ENCODE results near the gene KCNMB1.

Gene KCNMB1

DNA sequence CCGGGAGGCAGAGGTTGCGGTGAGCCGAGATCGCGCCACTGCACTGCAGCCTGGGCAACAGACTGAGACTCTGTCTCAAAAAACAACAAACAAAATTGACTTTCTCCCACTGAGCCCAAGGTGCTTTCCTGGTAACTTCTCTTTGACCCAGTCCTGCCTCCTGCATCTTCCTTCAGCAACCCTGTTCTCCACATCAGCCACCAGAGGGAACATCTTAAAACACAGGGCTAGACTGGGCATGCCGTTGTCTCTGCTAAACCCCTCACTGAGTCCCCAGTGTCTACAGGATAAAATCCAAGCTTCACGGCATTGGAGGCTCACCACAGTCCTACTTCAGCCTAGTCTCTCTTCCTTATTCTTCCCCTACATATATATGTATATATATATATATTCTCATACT is 39.8 kb upstream of the KCNMB1 start:
- H3K36me3 ChIP-seq (ENCODE audit: control insufficient read depth in 2 of 2, insufficient read depth in 2 of 2, low read length in 2 of 2) = no peaks in the 10 kb centered on the region

DNA sequence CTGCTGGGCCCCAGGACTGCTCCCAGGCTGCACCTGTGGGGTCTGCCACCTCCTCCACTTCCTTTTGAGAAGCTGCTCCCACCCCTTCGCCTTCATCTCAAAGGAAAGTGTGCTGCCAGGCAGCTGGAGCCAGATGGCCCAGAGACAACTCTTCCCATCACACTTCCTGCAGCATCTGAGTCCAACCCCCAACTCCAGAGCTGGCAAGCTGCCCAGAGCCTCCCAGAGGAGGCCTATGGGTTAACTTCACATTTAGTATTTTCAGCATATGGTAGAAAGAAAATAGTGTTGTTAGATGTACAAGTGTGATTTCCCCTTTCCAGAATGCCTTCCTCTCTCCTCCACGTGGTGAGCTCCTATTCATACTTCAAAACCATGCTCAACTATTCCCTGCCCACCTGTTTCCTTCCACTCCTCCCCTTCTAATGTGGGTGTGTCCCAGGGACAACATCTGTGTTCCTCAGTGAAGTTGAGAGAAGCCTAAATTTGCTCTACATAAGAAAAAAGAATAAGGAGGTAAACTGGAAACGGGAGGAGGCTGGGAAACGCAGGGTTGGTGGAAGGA is 38.6 kb upstream of the KCNMB1 start:
- Histone ChIP-seq H3K27me3 (ENCODE audit: control insufficient read depth in 2 of 2, insufficient read depth in 2 of 2, low read length in 2 of 2) (peaks cover 0 to 3% of the 10 kb centered on the region in 2 donors), H3K4me1 (ENCODE audit: control insufficient read depth in 2 of 2, insufficient read depth in 2 of 2, low read length in 2 of 2) (no peaks in the 10 kb centered on the region)

More for the DNA sequence above, 39.8 kb upstream of the KCNMB1 start:
- no peak overlapping the region for H3K27ac ChIP-seq (ENCODE audit: low read depth in 2 of 2, low read length in 2 of 2)
- no peak overlapping the region for H3K4me3 ChIP-seq (ENCODE audit: low read length in 2 of 2)
- H3K9ac ChIP-seq (ENCODE audit: low read depth in 1 of 2, low read length in 2 of 2) = no peak overlapping the region
- no peaks in the 10 kb centered on the region for H3K4me1 ChIP-seq (ENCODE audit: control insufficient read depth in 2 of 2, insufficient read depth in 2 of 2, low read length in 2 of 2)
- H3K9me3 ChIP-seq (ENCODE audit: control insufficient read depth in 2 of 2, low read length in 2 of 2) = no peaks in the 10 kb centered on the region
- H3K27me3 ChIP-seq (ENCODE audit: control insufficient read depth in 2 of 2, insufficient read depth in 2 of 2, low read length in 2 of 2) = peaks cover 0 to 3% of the 10 kb centered on the region in 2 donors

DNA sequence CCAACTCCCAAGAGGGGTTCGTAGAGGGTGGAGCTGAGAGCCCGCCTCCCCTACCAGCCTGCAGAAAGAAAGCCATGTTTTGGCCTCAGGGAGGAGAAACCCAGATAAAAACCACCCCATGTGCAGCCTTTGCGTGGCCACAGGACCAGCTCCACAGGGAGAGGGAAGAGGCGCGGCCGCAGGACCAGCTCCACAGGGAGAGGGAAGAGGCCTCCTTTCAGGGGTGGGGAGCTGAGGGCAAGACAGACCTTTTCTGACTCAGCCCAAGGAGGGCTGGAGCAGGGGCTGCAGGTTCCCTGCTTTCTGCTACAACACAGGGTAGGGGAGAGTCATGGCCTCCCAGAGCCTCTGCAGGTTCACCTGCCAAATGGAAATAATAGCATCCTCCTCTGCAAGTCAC is 37.6 kb upstream of the KCNMB1 start:
- H3K9me3 ChIP-seq (ENCODE audit: control insufficient read depth in 2 of 2, low read length in 2 of 2) = no peaks in the 10 kb centered on the region
- H3K27ac ChIP-seq (ENCODE audit: low read depth in 2 of 2, low read length in 2 of 2) = no peak overlapping the region
- H3K9ac ChIP-seq (ENCODE audit: low read depth in 1 of 2, low read length in 2 of 2) = no peak overlapping the region
- H3K4me3 ChIP-seq (ENCODE audit: low read length in 2 of 2) = no peak overlapping the region
- H3K27me3 ChIP-seq (ENCODE audit: control insufficient read depth in 2 of 2, insufficient read depth in 2 of 2, low read length in 2 of 2) = peaks cover 0 to 3% of the 10 kb centered on the region in 2 donors
- no peaks in the 10 kb centered on the region for H3K4me1 ChIP-seq (ENCODE audit: control insufficient read depth in 2 of 2, insufficient read depth in 2 of 2, low read length in 2 of 2)
- no peaks in the 10 kb centered on the region for H3K36me3 ChIP-seq (ENCODE audit: control insufficient read depth in 2 of 2, insufficient read depth in 2 of 2, low read length in 2 of 2)

More for the DNA sequence above, 38.6 kb upstream of the KCNMB1 start:
- Histone ChIP-seq H3K9ac (ENCODE audit: low read depth in 1 of 2, low read length in 2 of 2) (no peak overlapping the region), H3K36me3 (ENCODE audit: control insufficient read depth in 2 of 2, insufficient read depth in 2 of 2, low read length in 2 of 2) (no peaks in the 10 kb centered on the region), H3K9me3 (ENCODE audit: control insufficient read depth in 2 of 2, low read length in 2 of 2) (no peaks in the 10 kb centered on the region), H3K4me3 (ENCODE audit: low read length in 2 of 2) (no peak overlapping the region), H3K27ac (ENCODE audit: low read depth in 2 of 2, low read length in 2 of 2) (no peak overlapping the region)

DNA sequence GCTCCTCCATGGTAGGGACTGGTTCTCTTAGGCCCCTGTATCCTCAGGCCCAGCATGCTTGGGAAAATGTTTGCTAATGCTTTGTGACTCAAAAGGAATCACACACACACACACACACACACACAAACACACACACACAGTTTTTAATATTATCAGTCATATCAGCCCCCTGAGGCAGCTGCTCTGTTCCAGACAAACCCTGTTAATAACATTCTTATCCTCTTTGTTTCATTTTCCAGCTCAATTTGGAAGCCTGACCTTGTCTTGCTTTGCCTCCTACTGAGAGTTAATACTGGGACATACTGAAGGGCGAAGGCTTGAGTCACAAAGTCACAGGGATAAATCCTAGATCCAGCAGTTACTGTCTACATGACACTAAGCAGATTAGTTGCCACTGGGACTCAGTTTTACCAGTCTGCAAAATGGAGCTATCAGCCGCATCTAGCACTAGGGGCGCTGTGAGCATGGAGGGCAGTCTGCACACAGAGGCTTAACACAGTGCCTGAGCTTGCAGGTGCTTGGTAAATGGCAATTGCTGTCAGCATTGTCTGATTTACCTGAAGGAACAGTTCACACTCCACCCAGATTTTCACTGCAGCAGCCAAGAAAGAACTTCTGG is 37.1 kb upstream of the KCNMB1 start:
- H3K4me3 ChIP-seq (ENCODE audit: low read length in 2 of 2) = no peak overlapping the region
- H3K9ac ChIP-seq (ENCODE audit: low read depth in 1 of 2, low read length in 2 of 2) = no peak overlapping the region
- no peak overlapping the region for H3K27ac ChIP-seq (ENCODE audit: low read depth in 2 of 2, low read length in 2 of 2)
- H3K27me3 ChIP-seq (ENCODE audit: control insufficient read depth in 2 of 2, insufficient read depth in 2 of 2, low read length in 2 of 2) = no peaks in the 10 kb centered on the region
- no peaks in the 10 kb centered on the region for H3K36me3 ChIP-seq (ENCODE audit: control insufficient read depth in 2 of 2, insufficient read depth in 2 of 2, low read length in 2 of 2)
- no peaks in the 10 kb centered on the region for H3K4me1 ChIP-seq (ENCODE audit: control insufficient read depth in 2 of 2, insufficient read depth in 2 of 2, low read length in 2 of 2)
- no peaks in the 10 kb centered on the region for H3K9me3 ChIP-seq (ENCODE audit: control insufficient read depth in 2 of 2, low read length in 2 of 2)

DNA sequence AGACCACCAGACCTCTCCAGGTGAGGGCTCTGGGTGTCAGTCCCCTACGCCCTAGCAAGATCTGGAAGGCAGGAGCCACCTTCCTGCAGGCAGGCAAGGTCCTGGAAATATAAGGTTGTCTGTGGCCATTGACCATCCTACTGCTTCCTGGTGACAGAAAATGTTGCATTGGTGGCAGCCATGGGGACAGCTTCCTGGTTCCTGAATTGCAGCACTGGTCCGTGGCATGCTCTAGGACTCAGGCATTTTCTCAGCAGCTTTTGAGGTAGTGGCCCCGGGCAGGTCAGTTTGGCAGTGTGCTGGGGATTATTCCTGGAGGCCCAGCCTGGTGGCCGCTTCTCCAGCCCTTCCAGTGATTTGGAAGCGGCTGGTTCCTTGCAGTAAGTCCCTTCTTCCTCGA is 36.6 kb upstream of the KCNMB1 start:
- H3K27me3 ChIP-seq (ENCODE audit: control insufficient read depth in 2 of 2, insufficient read depth in 2 of 2, low read length in 2 of 2) = no peaks in the 10 kb centered on the region
- no peaks in the 10 kb centered on the region for H3K36me3 ChIP-seq (ENCODE audit: control insufficient read depth in 2 of 2, insufficient read depth in 2 of 2, low read length in 2 of 2)
- no peak overlapping the region for H3K27ac ChIP-seq (ENCODE audit: low read depth in 2 of 2, low read length in 2 of 2)
- no peak overlapping the region for H3K4me3 ChIP-seq (ENCODE audit: low read length in 2 of 2)
- H3K9me3 ChIP-seq (ENCODE audit: control insufficient read depth in 2 of 2, low read length in 2 of 2) = no peaks in the 10 kb centered on the region
- H3K9ac ChIP-seq (ENCODE audit: low read depth in 1 of 2, low read length in 2 of 2) = no peak overlapping the region
- no peaks in the 10 kb centered on the region for H3K4me1 ChIP-seq (ENCODE audit: control insufficient read depth in 2 of 2, insufficient read depth in 2 of 2, low read length in 2 of 2)

DNA sequence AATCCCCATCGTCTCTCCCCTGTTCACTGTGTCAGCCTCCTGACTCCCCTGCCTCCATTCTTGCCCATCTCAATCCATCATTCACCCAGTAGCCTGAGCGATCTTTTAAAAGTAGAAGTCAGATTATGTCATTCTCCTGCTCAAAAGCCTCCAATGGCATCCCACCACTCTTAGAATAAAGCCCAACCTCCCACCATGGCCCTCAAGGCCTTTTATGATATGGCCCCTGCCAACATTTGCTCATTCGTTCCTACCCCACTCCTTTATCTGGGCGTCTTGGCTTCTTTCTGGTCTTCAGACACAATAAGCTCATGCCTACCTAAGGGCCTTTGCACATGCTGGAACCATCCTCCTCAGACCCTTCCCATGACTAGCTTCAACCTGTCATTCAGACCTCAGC is 35.5 kb upstream of the KCNMB1 start:
- no peak overlapping the region for H3K9ac ChIP-seq (ENCODE audit: low read depth in 1 of 2, low read length in 2 of 2)
- H3K4me3 ChIP-seq (ENCODE audit: low read length in 2 of 2) = no peak overlapping the region
- no peaks in the 10 kb centered on the region for H3K4me1 ChIP-seq (ENCODE audit: control insufficient read depth in 2 of 2, insufficient read depth in 2 of 2, low read length in 2 of 2)
- peaks cover 0 to 1% of the 10 kb centered on the region in 2 donors for H3K27me3 ChIP-seq (ENCODE audit: control insufficient read depth in 2 of 2, insufficient read depth in 2 of 2, low read length in 2 of 2)
- no peaks in the 10 kb centered on the region for H3K36me3 ChIP-seq (ENCODE audit: control insufficient read depth in 2 of 2, insufficient read depth in 2 of 2, low read length in 2 of 2)
- H3K9me3 ChIP-seq (ENCODE audit: control insufficient read depth in 2 of 2, low read length in 2 of 2) = no peaks in the 10 kb centered on the region
- no peak overlapping the region for H3K27ac ChIP-seq (ENCODE audit: low read depth in 2 of 2, low read length in 2 of 2)

DNA sequence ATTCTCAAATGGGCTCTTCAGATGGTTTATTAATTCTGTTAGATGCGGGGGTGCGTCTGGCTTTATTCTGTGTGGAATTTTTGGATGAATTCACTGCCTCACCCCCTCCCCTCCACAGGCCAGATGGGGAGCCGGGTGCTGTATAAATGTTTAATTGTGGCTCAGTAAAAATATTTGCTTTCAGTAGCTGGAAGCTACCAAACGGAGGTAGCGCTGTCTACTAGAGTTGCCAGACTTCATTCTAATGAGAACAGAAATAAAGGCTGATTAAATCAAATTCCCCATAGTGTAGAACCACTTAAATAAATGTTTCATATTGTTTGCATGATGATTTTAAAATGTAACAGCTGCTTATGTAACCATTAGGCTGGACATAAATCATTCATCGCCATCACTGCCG is 34.5 kb upstream of the KCNMB1 start:
- H3K4me3 ChIP-seq (ENCODE audit: low read length in 2 of 2) = no peak overlapping the region
- H3K9ac ChIP-seq (ENCODE audit: low read depth in 1 of 2, low read length in 2 of 2) = no peak overlapping the region
- H3K27me3 ChIP-seq (ENCODE audit: control insufficient read depth in 2 of 2, insufficient read depth in 2 of 2, low read length in 2 of 2) = peaks cover 0 to 4% of the 10 kb centered on the region in 2 donors
- H3K9me3 ChIP-seq (ENCODE audit: control insufficient read depth in 2 of 2, low read length in 2 of 2) = no peaks in the 10 kb centered on the region
- no peak overlapping the region for H3K27ac ChIP-seq (ENCODE audit: low read depth in 2 of 2, low read length in 2 of 2)
- H3K36me3 ChIP-seq (ENCODE audit: control insufficient read depth in 2 of 2, insufficient read depth in 2 of 2, low read length in 2 of 2) = no peaks in the 10 kb centered on the region
- H3K4me1 ChIP-seq (ENCODE audit: control insufficient read depth in 2 of 2, insufficient read depth in 2 of 2, low read length in 2 of 2) = no peaks in the 10 kb centered on the region

DNA sequence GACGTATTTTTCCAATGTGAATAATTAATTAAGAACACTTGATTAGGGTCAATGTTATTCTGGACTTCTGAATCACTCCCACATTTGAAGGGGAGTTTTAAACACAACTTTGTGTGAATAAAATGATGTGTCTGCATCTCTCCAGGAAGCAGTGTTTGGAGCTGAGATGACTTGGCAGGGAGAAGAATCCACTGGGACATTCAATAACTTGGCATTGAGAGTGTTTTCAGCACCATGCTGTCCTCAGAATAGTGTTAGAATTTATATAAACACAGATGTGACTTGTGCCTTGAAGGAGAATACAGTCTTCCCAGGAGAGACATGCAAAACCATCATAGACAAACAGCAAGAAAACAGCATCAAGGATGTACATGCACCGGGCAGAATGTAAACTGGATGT is 32.7 kb upstream of the KCNMB1 start:
- no peak overlapping the region for H3K27ac ChIP-seq (ENCODE audit: low read depth in 2 of 2, low read length in 2 of 2)
- H3K9me3 ChIP-seq (ENCODE audit: control insufficient read depth in 2 of 2, low read length in 2 of 2) = no peaks in the 10 kb centered on the region
- no peak overlapping the region for H3K9ac ChIP-seq (ENCODE audit: low read depth in 1 of 2, low read length in 2 of 2)
- H3K4me3 ChIP-seq (ENCODE audit: low read length in 2 of 2) = no peak overlapping the region
- no peaks in the 10 kb centered on the region for H3K4me1 ChIP-seq (ENCODE audit: control insufficient read depth in 2 of 2, insufficient read depth in 2 of 2, low read length in 2 of 2)
- peaks cover 0 to 4% of the 10 kb centered on the region in 2 donors for H3K27me3 ChIP-seq (ENCODE audit: control insufficient read depth in 2 of 2, insufficient read depth in 2 of 2, low read length in 2 of 2)
- H3K36me3 ChIP-seq (ENCODE audit: control insufficient read depth in 2 of 2, insufficient read depth in 2 of 2, low read length in 2 of 2) = no peaks in the 10 kb centered on the region

DNA sequence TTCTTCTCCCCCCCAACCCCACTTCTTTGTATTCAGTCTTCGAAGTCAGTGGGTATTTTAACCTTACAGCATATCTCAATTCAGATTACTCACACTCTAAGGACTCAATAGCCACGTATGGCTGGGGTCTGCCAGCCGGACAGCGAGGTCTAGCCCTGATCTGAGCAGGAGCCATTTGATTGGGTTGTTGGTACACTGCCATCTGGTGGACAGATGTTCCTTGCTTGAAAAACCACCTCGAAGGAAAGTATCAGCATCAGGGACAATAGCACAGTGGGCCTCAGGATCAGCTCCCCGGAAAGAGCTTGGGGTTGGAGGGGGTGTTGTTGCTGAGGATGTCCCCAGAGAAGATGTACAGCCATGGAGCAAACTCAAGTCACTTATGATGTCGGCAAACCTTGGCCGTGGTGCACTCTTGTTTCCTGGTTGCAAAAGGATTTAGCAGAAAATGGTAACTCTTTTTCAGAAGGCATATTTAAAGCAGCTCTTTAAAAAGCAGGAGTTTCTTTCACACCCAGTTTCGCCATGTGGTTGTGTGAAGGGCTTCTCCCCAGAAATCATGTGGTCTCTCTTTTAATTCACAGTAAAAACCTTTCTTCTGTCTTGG is 31.7 kb upstream of the KCNMB1 start:
- Histone ChIP-seq H3K4me1 (ENCODE audit: control insufficient read depth in 2 of 2, insufficient read depth in 2 of 2, low read length in 2 of 2) (no peaks in the 10 kb centered on the region), H3K36me3 (ENCODE audit: control insufficient read depth in 2 of 2, insufficient read depth in 2 of 2, low read length in 2 of 2) (no peaks in the 10 kb centered on the region), H3K4me3 (ENCODE audit: low read length in 2 of 2) (no peak overlapping the region), H3K27ac (ENCODE audit: low read depth in 2 of 2, low read length in 2 of 2) (no peak overlapping the region), H3K9me3 (ENCODE audit: control insufficient read depth in 2 of 2, low read length in 2 of 2) (no peaks in the 10 kb centered on the region), H3K27me3 (ENCODE audit: control insufficient read depth in 2 of 2, insufficient read depth in 2 of 2, low read length in 2 of 2) (peaks cover 0 to 4% of the 10 kb centered on the region in 2 donors), H3K9ac (ENCODE audit: low read depth in 1 of 2, low read length in 2 of 2) (no peak overlapping the region)

DNA sequence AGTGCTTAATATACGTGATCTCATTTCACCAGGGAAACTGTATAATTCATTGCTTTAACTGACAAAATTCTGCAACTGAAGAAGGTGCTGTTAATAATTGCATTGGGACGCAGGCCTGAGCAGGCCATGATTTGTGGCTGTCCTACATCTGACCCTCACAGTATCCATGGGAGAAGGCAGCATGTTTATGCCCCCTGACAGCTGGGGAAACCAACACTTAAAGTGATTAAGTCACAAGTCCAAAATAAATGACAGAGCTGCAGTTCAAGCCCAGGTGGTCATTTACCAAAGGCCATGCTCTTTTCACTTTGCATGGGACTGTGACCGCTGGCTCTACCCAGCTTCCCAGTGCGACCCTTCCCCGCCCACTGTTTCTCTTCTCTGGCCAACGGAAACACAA is 30.5 kb upstream of the KCNMB1 start:
- H3K27me3 ChIP-seq (ENCODE audit: control insufficient read depth in 2 of 2, insufficient read depth in 2 of 2, low read length in 2 of 2) = peaks cover 0 to 4% of the 10 kb centered on the region in 2 donors
- no peaks in the 10 kb centered on the region for H3K4me1 ChIP-seq (ENCODE audit: control insufficient read depth in 2 of 2, insufficient read depth in 2 of 2, low read length in 2 of 2)
- no peak overlapping the region for H3K9ac ChIP-seq (ENCODE audit: low read depth in 1 of 2, low read length in 2 of 2)
- no peak overlapping the region for H3K27ac ChIP-seq (ENCODE audit: low read depth in 2 of 2, low read length in 2 of 2)
- no peak overlapping the region for H3K4me3 ChIP-seq (ENCODE audit: low read length in 2 of 2)
- no peaks in the 10 kb centered on the region for H3K36me3 ChIP-seq (ENCODE audit: control insufficient read depth in 2 of 2, insufficient read depth in 2 of 2, low read length in 2 of 2)
- H3K9me3 ChIP-seq (ENCODE audit: control insufficient read depth in 2 of 2, low read length in 2 of 2) = no peaks in the 10 kb centered on the region
